HL-60 (cell line): Measurements from ENCODE around the gene PLPP2.
A peak's percentile ranks its signal among the peaks of the same experiment; 100 is the strongest.
"Not testable (repeated sequence)": the region's sequence is repeated elsewhere in the genome, so short reads cannot be mapped to it uniquely, and the experiment has no call there.

Experiments
- DNase-seq, 2 experiments: peaks; one replicate each; pipeline ENCODE4 v3.0.0-alpha.2; 2010 to 2020; ENCODE audit warnings: low read depth in 1 of 2, low spot score in 1 of 2
- H3K27ac ChIP-seq: fragments of 250-450 bp; sonication (Bioruptor Pico); replicated peaks from 2 replicates; pipeline ENCODE4 v1.5.1; 2020; ENCODE audit warnings: mild to moderate bottlenecking, moderate library complexity
- H3K27me3 ChIP-seq: fragments of 250-450 bp; sonication (Bioruptor Pico); 2 replicates; pipeline ENCODE4 v1.5.1; 2021; ENCODE audit warnings: mild to moderate bottlenecking, moderate library complexity; ENCODE audit not compliant: insufficient read depth, poor library complexity, severe bottlenecking
- H3K4me3 ChIP-seq: replicated peaks from 2 replicates; pipeline ENCODE4 v1.5.1; 2011; ENCODE audit warnings: mild to moderate bottlenecking, control low read depth, low read length; ENCODE audit not compliant: insufficient read depth
- CTCF ChIP-seq: IDR thresholded peaks from one replicate; pipeline ENCODE4 v1.5.1; 2011; ENCODE audit warnings: low read length, control low read depth, inconsistent platforms; ENCODE audit not compliant: insufficient read depth
- GABPA ChIP-seq: IDR thresholded peaks from 2 replicates; pipeline ENCODE4 v1.6.1; 2012; ENCODE audit warnings: low read depth
- POLR2AphosphoS5 ChIP-seq: IDR thresholded peaks from 2 replicates; pipeline ENCODE4 v1.6.1; 2012; ENCODE audit warnings: low read depth
- REST ChIP-seq: IDR thresholded peaks from 2 replicates; pipeline ENCODE4 v1.6.1; 2012; ENCODE audit warnings: low read depth; ENCODE audit not compliant: insufficient replicate concordance
- SPI1 ChIP-seq: IDR thresholded peaks from 2 replicates; pipeline ENCODE4 v1.6.1; 2012; ENCODE audit warnings: low read depth, mild to moderate bottlenecking, borderline replicate concordance

The PLPP2 gene

GRCh38 chr19:262125-262524, 29.1 kb downstream of the PLPP2 start:
- no peak for DNase-seq
- Histone ChIP-seq H3K4me3 (no peak overlapping the region), H3K27ac (no peak overlapping the region), H3K27me3 (peaks cover 8% of the 10 kb centered on the region)
- TF ChIP-seq GABPA, result no peak
- TF ChIP-seq CTCF, result no peak
- no peak for TF ChIP-seq REST

GRCh38 chr19:256804-257203, 34.4 kb downstream of the PLPP2 start:
- not testable (repeated sequence) for H3K27ac ChIP-seq, H3K4me3 ChIP-seq, H3K27me3 ChIP-seq, DNase-seq

- H3K4me3 ChIP-seq, H3K27me3 ChIP-seq, DNase-seq, H3K27ac ChIP-seq: not testable (repeated sequence)
Measured at GRCh38 chr19:252421-253186, 38.6 kb downstream of the PLPP2 start.

- no peak for DNase-seq
- H3K4me3 ChIP-seq, result no peak overlapping the region
Measured at GRCh38 chr19:246551-246950, 44.7 kb downstream of the PLPP2 start.

GRCh38 chr19:245900-246299, 45.3 kb downstream of the PLPP2 start:
- not testable (repeated sequence) for H3K27ac ChIP-seq, DNase-seq, H3K27me3 ChIP-seq
- peak overlapping the region; percentile 29 for H3K4me3 ChIP-seq

More at GRCh38 chr19:246551-246950, 44.7 kb downstream of the PLPP2 start:
- no peak for TF ChIP-seq REST
- no peak for TF ChIP-seq POLR2AphosphoS5
- TF ChIP-seq CTCF, result no peak
- no peak for TF ChIP-seq SPI1
- no peak for TF ChIP-seq GABPA
- Histone ChIP-seq H3K27ac (no peak overlapping the region), H3K27me3 (no peaks in the 10 kb centered on the region)
